Frontal cortex (tissue), 4 donors: ENCODE results near the gene WNT2. TPM values are rescaled to one million over a fixed set of nuclear protein-coding genes. Genes with fewer than 3 reads are reported as not detected.
"Not testable (repeated sequence)": the region's sequence is repeated elsewhere in the genome, so short reads cannot be mapped to it uniquely, and the experiment has no call there.

Experiments used
- DNase-seq, 2 donors: peaks; one replicate each; pipeline ENCODE4 v3.0.0; 2012; ENCODE audit warnings: low spot score in 2 of 2
- FAIRE-seq: peaks from 2 replicates; lab custom pipeline; 2012; peaks lifted over from hg19 to GRCh38; lab: Jason Lieb, UNC
- total RNA-seq: library from RNA; depleted of rRNA; stranded (reverse); fragments of >200 nt; gene quantifications from one replicate; pipeline ENCODE4 v1.2.3, GENCODE V29; 2014
- donor health status: control.
- donor health status: control.
- donor health status: control.

Gene WNT2
- total RNA-seq, 1 donor from 2014 or later, result 0.41 TPM

DNA sequence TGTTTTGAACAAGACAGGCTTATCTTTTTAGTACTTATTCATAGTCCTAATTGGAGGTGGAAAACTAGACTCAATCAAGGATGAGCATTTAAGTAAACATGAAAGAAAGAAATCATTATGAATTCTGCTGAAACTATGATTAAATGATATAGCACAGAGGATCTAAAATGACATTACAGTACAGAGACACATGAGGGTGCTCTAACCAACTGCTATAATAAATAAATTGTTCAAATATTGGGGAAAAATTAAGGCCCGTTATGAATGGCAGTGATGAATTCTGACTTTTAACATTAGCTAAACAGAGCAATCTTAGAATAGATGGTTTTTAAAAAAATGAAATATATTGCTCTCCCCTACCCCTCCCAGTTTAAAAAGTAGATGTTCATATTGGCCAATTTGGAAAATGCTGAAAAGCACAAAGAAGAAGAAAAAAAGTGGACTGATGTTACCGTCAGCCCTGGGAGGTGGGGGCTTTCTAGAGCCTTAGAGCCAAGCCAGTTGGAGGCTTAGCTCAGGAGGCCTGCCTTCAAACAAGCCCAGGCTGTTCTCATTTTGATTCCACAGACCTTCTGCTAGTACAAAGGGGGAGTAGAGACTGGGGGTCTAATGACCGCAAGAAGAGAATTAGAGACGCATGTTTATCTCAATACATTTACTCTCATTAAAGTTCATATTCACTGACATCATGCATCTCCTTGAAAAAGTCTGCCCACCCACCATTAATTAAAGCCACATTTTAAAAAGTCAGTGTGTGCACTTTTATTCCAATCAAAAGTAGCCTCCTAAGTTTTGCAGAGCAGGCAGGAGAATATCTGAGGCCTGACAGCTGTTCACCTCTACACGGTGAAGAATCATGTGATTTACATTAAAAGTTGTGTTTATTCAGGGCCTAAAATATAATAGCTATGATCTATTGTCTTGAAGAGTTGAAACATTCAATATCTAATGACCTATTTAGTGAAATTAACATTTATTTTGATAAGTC is 10.0 kb downstream of the WNT2 start:
- peak; percentile 30 for FAIRE-seq
- no peak for DNase-seq

DNA sequence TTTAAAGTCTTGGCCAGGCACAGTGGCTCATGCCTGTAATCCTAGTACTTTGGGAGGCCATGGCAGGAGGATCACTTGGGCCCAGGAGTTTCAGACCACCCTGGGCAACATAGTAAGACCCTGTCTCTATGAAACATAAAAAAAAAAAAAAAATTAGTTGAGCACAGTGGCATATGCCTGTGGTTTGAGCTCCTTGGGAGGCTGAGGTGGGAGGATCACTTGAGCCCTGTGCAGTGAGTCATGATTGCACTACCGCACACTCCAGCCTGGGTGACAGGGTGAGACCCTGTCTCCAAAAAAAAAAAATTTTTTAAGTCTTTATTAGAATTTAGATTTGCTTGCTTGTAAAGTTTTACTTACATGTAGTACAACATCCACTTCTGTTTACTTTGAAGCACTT is 14.0 kb downstream of the WNT2 start:
- DNase-seq (no peak), FAIRE-seq (no peak)

DNA sequence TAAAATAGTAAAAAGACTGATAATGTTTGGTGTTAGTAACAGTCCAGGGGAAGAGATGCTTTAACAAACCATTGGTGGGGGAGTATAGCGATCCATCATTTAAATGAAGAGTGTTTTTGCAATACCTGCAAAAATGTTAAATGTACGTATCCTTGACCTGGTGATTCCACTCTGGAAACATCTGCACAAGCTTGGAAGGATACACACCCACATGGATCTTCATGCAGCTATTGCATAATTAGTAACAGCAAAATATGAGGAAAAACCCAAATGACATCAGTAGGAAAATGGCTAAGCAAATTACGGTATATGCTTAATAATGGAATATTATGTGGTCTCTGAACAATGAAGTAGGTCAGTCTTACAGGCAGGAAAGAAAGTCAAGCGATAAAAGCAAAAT is 20.5 kb downstream of the WNT2 start:
- FAIRE-seq, result no peak

DNA sequence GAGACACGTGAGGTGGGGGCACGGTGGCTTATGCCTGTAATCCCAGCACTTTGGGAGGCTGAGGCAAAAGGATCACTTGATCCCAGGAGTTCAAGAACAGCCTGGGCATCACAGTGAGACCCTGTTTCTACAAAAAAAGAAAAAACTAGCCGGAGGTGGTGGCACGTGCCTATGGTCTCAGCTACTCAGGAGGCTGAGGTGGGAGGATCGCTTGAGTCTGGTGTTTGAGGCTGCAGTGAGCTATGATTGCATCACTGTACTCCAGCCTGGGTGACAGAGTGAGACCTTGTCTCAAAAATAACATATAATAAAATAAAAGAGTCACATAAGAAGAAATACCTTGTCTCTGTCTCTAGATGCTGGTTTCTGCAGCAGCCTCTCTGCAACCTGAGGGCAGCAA is 22.4 kb downstream of the WNT2 start:
- FAIRE-seq, result not testable (repeated sequence)

More for the DNA sequence above, 20.5 kb downstream of the WNT2 start:
- DNase-seq, result no peak

DNA sequence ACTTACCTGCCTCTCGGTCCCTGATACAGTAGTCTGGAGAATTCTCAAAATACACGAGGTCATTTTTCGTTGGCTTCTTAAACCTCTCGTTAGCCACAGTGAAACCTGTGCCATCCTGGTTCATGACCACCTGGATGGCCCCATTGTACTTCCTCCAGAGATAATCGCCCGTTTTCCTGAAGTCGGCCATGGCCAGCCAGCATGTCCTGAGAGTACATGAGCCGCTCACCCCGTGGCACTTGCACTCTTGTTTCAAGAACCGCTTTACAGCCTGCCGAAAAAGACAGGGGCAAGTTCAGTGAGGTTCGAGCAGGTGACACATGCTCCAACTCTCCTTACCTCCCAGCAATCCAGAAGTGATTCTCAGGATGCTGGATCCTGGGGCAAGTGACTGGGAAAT is 25.3 kb downstream of the WNT2 start:
- FAIRE-seq (no peak), DNase-seq (no peak)

More for the DNA sequence above, 22.4 kb downstream of the WNT2 start:
- DNase-seq, result not testable (repeated sequence)

DNA sequence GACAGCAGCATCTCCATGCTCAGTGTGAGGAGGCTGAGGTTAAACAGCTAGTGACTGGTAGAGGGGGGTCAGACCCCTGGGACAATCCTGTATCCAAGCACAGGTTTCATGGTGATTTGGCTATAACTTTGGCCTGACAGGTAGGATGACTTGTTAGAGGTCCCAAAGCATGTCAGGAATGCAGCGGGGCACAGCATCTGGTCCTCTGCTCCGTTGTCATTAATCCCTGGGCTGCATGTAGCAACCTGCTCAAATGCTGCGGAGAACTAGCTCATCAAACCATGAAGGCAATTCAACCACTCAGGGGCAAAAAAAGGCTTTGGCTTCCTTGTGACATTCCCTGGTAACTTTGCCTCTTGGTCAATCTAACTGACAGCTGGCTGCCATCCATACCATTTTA is 26.8 kb downstream of the WNT2 start:
- DNase-seq (no peak), FAIRE-seq (no peak)

DNA sequence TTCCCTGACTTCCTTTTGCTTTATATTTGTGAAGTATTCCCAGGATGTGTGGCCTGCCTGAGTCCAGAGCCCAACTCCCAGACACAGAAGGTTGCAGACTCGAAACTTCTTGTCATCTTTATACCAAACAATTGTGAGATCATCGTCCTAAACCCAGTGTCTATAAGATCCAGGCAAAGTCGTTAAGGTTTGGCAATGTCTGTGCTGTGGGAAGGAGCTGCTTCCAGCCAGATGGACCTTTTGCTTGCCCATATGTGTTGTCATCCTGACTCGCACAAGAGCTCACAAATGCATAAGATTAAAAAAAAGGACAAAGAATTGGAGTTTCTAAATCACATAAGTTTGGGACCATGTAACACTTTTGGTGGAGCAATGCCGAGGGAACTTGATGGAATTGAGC is 37.0 kb downstream of the WNT2 start:
- no peak for FAIRE-seq
- no peak for DNase-seq

DNA sequence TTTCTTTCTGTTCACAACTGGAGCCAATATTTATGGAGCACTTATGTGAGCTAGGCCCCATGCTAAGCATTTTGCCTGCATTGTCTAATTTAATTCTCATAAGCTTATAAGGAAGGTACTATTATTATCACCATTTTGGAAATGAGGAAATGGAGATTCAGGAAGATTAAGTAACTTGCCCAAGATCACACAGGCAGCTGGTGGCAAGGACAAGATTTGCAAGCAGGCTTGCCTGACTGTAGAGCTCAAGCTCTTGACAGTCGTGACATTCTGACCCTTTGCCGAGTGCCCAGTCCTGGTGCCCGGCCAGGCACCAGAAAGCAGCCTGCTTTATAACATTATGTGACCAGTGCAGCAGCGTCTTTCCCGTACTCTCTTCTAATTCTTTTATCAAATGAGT is 38.2 kb downstream of the WNT2 start:
- DNase-seq (no peak), FAIRE-seq (no peak)

DNA sequence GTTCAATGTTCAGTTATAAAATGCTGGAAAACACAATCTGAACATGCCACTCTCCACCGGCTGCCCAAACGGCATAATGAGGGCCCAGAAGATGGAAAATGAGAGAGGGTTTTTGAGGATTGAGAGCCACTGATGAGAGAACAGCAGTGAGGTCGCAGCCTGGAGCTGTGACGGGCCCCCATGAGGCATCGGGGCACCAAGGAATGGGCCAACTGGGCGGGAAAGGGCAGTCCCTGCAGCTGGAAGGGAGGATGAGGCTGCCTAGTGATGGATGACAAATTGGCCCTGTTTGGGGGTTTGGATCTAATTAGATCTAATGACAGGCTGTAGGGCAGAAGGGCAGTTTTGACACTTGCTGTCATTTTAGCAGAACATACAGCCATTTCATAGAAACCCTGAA is 39.1 kb downstream of the WNT2 start:
- FAIRE-seq (no peak), DNase-seq (no peak)

DNA sequence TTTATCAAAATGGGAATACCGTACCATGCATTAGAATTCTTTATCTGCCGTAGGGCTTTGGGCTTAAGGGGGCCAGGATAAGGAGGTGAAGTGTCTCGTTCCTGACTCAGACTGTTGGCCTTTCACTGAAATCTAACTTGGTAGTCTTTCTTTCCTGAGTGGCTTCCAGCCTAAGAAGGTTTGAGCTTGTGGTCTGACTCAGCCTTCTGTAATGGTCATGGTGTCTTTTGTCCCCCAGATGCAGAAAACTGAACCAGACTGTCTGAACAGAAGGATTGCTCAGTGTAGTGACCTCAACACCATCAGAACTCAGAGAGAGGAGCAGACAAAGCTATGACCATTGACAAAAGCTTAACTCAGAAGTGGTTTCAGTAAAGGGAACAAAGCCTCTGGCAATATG is 39.5 kb downstream of the WNT2 start:
- DNase-seq, result no peak
- no peak for FAIRE-seq

DNA sequence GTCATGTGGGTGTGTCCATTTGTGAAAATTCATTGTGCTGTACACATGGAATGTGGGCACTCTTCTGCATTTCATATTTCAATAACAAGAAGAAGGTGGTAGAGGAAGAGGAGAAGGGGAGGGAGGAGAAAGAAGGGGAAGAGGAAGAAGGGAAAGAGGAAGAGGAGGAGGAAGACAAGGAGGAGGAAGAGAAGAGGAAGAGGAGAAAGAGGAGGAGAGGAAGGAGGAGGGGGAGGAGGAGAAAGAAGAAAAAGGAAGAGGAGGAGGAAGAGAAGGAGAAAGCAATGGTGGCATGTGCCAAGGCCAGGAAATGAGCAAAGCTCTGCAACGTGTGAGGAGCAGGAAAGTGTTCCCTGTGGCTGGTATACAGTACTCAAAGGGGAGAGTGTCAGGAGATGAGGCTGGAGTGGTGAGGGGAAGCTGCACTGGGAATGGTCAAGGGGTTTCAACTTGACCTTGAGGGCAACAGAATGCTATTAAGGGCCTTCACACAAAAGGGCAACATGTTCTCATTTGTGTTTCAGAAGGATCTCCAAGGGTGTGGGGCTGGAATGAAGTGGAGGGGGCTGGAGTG is 40.5 kb downstream of the WNT2 start:
- no peak for FAIRE-seq
- no peak for DNase-seq

DNA sequence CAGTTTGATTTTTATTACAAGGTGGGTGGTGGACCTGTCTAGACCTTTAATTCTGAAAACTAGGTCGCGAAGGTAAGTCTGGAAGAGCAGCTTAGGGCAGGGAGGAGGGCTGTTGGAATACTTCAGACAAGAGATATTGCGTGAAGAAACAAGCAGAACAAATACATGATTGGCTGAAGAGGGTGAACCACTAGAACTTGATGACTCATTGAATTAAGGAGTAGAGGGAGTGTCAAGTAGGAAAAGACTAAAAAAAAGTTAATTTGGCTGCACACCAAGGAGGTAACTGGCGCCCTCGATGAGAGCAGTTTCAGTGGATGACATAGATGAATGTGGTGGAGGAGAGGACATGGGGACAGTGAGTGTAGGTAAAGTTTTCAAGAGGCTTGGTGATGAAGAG is 41.3 kb downstream of the WNT2 start:
- no peak for FAIRE-seq
- no peak for DNase-seq

DNA sequence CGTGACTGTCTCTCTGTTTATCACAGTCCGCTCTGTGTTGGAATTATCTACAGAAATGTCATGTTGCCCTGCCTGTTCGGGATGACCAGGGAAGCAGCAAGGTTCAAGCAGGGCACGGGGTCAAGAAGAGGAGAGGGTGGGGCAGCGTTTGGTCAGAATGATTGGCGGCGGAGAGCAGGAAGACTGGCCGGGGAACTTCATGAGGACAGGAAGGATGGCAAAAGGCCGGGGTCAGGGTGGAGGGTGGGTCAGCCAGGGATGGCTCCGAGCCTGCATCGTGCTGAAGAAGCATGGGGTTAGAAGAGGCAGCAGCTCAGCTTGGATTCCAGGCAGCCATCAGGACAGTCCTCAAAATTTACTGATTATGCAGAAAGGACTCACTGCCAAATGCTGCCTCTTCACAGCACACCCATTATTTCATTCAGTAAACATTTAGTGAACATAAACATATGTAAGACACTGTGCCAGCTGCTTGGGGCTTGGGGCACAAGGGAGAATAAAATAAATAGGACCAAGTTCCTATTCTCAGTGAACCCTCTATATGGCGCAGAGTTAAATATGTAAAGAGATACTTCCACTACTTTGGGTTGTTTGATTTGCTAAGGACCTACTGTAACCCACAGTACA is 42.8 kb downstream of the WNT2 start:
- DNase-seq (no peak), FAIRE-seq (no peak)

DNA sequence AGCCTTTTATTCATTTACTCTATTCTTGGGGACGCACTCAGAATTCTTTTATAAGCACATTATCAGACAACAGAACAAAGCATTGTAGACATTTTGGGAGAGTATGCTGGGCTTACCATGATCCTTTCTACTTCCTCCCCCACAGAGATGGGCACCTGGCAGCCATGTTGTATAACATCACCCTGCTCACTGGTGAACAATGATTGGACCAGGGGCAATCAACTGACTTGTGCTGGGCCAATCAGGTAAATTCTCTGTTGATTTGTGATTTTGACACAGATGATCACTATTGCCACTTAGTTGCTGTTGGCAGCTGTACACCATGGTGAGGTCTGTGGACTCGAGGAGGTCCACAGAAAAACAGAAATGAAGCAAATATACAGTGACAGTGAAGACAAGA is 43.7 kb downstream of the WNT2 start:
- FAIRE-seq, result no peak
- no peak for DNase-seq

DNA sequence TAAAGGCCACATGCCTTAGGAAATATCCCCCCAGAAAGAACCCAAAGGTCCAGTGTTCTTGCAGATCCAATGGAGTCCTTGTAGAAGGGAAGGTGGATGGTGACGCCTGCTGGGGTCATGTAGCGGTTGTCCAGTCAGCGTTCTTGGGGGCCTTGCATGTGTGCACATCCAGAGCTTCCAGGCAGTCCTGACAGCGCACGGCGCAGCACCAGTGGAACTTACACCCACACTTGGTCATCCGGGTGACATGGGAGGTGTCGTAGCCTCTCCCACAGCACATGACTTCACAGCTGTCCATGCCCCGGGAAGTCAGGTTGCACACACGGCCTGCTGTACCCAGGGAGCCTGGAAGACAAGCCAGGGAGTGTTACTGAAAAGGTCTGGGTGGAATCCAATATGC is 44.8 kb downstream of the WNT2 start:
- DNase-seq (no peak), FAIRE-seq (no peak)

DNA sequence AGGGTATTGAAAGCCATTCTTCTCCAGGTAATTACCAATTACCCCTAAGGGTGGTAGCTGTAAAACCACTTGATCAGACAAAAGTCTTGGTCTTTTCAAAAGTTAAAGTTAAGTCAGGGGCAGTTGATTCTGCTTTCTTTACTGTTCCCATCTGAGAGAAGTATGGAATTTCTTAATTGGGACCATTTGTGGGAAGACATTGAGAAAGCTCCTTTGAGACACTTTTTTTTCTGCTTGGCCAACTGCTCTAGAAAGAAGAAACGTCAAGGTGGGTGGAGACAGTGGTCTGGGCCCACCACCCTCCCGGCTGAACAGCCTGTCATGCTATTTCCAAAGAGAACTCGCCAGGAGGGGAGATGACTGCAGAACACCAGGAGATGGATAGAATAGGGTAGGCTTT is 45.3 kb downstream of the WNT2 start:
- DNase-seq (no peak), FAIRE-seq (no peak)

DNA sequence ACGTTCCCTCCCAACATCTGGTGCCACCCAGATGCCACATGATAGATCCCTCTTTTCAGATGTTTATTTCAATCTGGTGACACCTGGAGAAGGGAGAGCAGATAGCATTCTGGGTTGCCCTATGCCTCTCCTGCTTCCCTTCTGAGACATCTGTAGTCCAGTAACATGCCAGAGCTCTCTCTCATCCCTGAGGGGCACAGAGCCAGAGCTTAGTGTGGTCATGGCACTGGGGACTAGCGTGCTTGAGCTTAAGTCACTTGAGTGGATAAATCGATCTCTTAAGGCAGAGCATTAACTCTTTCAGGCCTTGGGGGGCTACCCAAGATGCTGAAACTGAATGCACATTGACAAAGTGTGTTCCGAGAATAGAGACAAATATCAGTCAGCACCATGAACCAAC is 47.9 kb downstream of the WNT2 start:
- DNase-seq (no peak), FAIRE-seq (no peak)

DNA sequence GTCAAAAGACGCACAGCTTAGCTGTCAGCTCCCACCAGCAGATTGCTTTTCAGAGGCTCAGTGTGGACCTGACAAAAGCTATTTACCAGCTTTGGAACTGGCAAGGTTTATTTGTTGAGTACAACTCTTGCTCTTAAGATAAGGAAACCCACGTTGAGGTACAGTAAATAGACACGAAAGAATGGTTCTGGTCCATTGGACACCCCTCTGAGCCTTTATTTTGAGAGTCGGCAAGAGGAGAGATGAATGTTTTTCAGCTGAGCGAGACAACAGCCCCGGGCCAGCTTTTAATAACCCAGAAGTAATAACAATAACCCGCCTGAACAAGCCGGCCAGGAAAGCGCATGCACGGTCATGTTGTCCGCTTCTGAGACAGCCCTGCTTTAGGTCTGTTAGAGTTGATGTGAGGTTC is 49.0 kb downstream of the WNT2 start:
- no peak for FAIRE-seq

DNA sequence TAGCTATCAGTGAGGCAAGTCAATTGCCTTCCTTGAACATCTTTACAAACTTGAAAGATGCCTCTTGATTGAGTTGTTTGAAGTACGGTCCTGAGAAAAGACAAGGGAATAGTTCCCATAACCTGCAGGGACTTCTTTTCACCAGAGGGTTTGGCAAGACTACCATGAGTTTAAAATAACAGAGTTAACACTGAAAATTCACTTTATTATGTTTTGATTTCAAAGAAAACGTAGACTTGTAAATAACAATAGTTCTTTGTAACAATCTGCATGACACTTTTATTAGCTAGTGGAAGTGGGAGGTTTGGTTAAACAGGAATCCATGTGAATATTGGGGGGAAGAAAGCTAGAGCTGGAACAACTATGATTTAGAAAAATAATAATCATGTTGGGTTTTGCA is 49.5 kb downstream of the WNT2 start:
- FAIRE-seq (no peak), DNase-seq (no peak)

More for the DNA sequence above, 49.0 kb downstream of the WNT2 start:
- no peak for DNase-seq

DNA sequence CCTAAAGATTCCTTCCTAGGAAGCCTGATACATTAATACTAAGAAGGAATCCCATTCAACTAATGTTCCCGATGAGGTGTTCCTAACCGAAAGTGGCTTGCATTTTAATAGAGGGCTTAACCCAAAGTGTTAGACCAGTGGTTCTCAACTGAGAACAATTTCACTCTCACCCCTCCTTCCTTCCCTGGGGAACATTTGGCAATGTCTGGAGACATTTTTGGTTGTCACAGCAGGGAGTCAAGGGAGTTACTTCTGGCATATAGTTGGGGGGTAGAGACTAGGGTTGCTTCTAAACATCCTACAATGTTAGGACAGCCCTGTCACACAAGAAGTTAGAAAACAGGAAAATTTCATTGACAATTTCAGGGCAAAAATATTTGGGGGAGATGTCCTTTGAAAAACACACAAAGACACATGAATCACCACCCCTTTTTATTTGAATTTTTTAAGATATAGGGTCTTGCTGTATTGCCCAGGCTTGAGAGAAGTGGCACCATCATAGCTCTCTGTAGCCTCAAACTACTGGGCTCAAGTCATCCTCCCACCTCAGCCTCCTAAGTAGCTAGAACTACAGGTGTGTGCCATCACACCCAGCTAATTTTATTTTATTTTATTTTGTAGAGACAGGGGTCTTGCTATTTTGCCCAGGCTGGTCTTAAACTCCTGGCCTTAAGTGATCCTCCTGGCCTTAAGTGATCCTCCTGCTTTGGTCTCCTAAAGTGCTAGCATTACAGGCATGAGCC is 50.7 kb downstream of the WNT2 start:
- FAIRE-seq, result no peak
- no peak for DNase-seq
